ENCODE data around the gene TPK1.

Gene TPK1

DNA sequence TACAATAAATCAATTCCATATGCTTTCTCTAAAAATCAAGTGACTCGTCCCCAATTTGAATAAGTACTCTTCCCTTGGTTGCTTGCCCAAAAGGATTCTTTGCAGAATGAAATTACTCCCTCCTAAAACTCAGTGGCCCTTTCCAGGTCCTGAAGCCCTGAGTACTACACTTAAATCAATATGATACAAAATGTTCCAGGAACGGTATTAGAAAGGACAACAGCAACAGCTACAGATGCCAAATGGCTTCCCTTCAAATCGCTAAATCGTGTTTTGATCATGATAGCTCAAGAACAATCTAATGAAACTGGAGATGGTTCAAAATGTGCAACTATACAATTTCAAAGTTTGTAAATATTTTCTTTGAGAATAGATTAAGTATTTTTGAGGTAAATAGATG lies 59.4 kb downstream of the TPK1 start:
- no peak overlapping the region for H3K4me3 ChIP-seq (ENCODE audit: low read depth in 1 of 2, low read length in 2 of 2)
- H3K27me3 ChIP-seq (ENCODE audit: low read depth, low read length) = no peaks in the 10 kb centered on the region
- no peaks in the 10 kb centered on the region for H3K36me3 ChIP-seq (ENCODE audit: control insufficient read depth in 1 of 2, insufficient read depth in 2 of 2, low read length in 2 of 2)
- H3K9me3 ChIP-seq (ENCODE audit: control insufficient read depth in 1 of 2, low read length in 2 of 2) = no peaks in the 10 kb centered on the region
- no peak overlapping the region for H3K27ac ChIP-seq (ENCODE audit: low read length)
- H3K4me1 ChIP-seq (ENCODE audit: control insufficient read depth in 1 of 2, insufficient read depth in 2 of 2, low read length in 2 of 2) = no peaks in the 10 kb centered on the region

DNA sequence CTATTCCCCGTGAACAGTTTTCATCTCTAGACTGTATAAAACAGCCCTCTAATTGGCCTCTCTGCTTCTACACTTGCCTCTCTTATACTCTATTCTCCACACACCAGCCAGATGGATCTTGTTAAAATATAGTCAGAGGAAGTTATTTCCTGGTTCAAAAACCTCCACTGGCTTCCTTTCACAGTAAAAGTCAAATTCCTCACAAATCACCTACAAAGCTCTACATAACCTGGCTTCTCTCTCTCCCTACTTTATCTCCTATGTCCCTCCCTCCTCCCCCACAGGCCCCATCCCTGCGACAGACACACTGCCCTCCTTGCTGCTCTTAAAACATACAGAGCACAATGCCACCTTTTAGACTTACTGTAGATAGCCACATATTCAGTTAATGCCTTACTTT lies 60.1 kb downstream of the TPK1 start:
- no peaks in the 10 kb centered on the region for H3K9me3 ChIP-seq (ENCODE audit: control insufficient read depth in 1 of 2, low read length in 2 of 2)
- H3K4me1 ChIP-seq (ENCODE audit: control insufficient read depth in 1 of 2, insufficient read depth in 2 of 2, low read length in 2 of 2) = no peaks in the 10 kb centered on the region
- H3K36me3 ChIP-seq (ENCODE audit: control insufficient read depth in 1 of 2, insufficient read depth in 2 of 2, low read length in 2 of 2) = no peaks in the 10 kb centered on the region
- no peak overlapping the region for H3K27ac ChIP-seq (ENCODE audit: low read length)
- no peaks in the 10 kb centered on the region for H3K27me3 ChIP-seq (ENCODE audit: low read depth, low read length)
- no peak overlapping the region for H3K4me3 ChIP-seq (ENCODE audit: low read depth in 1 of 2, low read length in 2 of 2)

DNA sequence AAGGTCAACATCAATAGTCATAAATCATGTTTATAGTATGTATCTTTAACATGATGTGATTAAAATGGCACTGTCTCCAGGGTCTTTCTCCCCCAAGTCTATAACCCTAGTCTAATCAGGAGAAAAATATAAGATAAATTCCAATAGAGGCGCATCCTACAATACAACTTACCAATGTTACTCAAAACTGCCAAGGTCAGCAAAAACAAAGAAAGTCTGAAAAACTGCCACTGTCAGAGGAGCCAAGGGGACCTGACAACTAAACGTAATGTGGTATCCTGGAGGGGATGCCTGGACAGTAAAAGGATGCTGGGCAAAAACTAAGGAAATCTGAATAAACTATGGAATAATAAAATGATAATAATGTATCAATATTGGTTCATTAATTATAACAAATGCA lies 63.9 kb downstream of the TPK1 start:
- Histone ChIP-seq H3K36me3 (ENCODE audit: control insufficient read depth in 1 of 2, insufficient read depth in 2 of 2, low read length in 2 of 2) (no peaks in the 10 kb centered on the region), H3K4me1 (ENCODE audit: control insufficient read depth in 1 of 2, insufficient read depth in 2 of 2, low read length in 2 of 2) (no peaks in the 10 kb centered on the region), H3K4me3 (ENCODE audit: low read depth in 1 of 2, low read length in 2 of 2) (no peak overlapping the region), H3K27me3 (ENCODE audit: low read depth, low read length) (no peaks in the 10 kb centered on the region), H3K9me3 (ENCODE audit: control insufficient read depth in 1 of 2, low read length in 2 of 2) (no peaks in the 10 kb centered on the region), H3K27ac (ENCODE audit: low read length) (no peak overlapping the region)

DNA sequence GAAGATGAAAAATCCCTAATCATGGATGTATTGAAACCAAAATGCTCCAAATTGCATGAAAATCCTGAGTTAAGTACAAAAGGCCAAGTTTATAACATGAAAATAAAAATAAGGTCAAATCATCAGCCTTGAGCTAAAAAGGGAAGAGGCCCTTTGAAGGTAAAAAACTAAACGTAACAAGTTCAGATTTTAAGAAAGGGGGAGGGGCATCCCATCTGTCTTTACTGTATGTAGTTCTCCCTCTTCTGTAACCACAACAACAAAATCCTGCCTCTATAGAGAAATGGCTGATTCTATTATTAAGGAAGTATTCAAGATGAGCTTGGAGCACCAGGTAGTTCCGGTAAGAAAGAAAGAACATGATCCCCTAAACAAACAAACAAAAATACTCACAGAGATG lies 64.7 kb downstream of the TPK1 start:
- no peaks in the 10 kb centered on the region for H3K27me3 ChIP-seq (ENCODE audit: low read depth, low read length)

DNA sequence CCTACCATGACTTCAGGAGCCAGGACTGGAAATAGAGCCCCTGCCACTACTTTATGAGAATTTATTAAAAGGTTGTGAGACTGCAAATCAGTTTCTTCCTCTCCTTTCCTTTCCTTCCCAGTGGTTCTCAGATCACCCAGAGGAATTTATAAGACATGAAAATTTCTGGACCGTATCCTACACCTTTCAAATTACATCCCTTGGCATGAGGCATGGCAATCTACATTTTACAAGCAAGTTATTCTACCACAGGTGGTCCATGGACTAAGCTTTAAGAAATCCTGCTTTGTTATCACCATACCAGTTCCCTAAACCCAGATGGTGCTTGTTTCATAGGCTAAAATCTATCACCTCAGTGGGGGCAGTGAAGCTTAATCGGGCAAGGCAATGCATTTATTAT lies 66.5 kb downstream of the TPK1 start:
- no peaks in the 10 kb centered on the region for H3K4me1 ChIP-seq (ENCODE audit: control insufficient read depth in 1 of 2, insufficient read depth in 2 of 2, low read length in 2 of 2)
- H3K27ac ChIP-seq (ENCODE audit: low read length) = no peak overlapping the region
- H3K36me3 ChIP-seq (ENCODE audit: control insufficient read depth in 1 of 2, insufficient read depth in 2 of 2, low read length in 2 of 2) = no peaks in the 10 kb centered on the region
- H3K27me3 ChIP-seq (ENCODE audit: low read depth, low read length) = no peaks in the 10 kb centered on the region
- H3K4me3 ChIP-seq (ENCODE audit: low read depth in 1 of 2, low read length in 2 of 2) = no peak overlapping the region
- no peaks in the 10 kb centered on the region for H3K9me3 ChIP-seq (ENCODE audit: control insufficient read depth in 1 of 2, low read length in 2 of 2)

More for the DNA sequence above, 64.7 kb downstream of the TPK1 start:
- Histone ChIP-seq H3K4me3 (ENCODE audit: low read depth in 1 of 2, low read length in 2 of 2) (no peak overlapping the region), H3K4me1 (ENCODE audit: control insufficient read depth in 1 of 2, insufficient read depth in 2 of 2, low read length in 2 of 2) (no peaks in the 10 kb centered on the region), H3K27ac (ENCODE audit: low read length) (no peak overlapping the region), H3K9me3 (ENCODE audit: control insufficient read depth in 1 of 2, low read length in 2 of 2) (no peaks in the 10 kb centered on the region), H3K36me3 (ENCODE audit: control insufficient read depth in 1 of 2, insufficient read depth in 2 of 2, low read length in 2 of 2) (no peaks in the 10 kb centered on the region)

DNA sequence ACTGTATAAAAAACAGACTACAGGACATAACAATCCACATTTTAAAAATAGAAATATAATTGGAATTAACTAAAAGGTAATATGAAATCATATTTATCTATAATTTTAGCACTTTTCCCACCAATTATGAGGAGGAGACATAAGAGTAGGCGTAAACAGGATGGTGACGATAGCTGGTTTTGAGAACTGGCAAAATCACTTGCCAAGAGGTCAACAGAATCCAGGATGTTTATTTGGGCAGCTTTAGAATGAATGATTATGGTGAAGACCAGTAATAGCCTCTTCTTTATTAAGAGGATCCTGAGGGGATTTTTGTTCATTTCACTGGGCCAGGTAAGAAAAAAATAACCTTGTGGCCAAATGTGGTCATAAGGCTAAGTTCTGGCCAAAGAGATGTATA lies 67.2 kb downstream of the TPK1 start:
- Histone ChIP-seq H3K27me3 (ENCODE audit: low read depth, low read length) (no peaks in the 10 kb centered on the region), H3K9me3 (ENCODE audit: control insufficient read depth in 1 of 2, low read length in 2 of 2) (no peaks in the 10 kb centered on the region), H3K36me3 (ENCODE audit: control insufficient read depth in 1 of 2, insufficient read depth in 2 of 2, low read length in 2 of 2) (no peaks in the 10 kb centered on the region), H3K27ac (ENCODE audit: low read length) (no peak overlapping the region), H3K4me1 (ENCODE audit: control insufficient read depth in 1 of 2, insufficient read depth in 2 of 2, low read length in 2 of 2) (no peaks in the 10 kb centered on the region), H3K4me3 (ENCODE audit: low read depth in 1 of 2, low read length in 2 of 2) (no peak overlapping the region)

DNA sequence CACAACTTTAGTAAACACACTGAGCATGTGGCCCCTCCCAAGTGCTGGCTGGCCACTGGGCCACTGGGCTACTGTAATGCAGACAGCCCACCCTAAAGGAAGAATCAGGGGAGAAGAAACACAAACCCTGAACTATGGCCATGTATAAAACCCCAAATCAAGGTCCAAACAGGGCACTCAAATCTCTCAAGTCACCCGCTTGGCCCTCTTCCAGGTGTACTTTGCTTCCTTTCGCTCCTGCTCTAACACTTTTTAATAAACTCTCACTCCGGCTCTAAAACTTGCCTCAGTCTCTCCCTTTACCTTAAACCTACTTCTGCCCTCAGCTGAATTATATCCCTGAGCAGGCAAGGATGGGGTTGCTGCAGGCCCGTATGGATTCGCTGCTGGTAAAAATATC lies 72.6 kb downstream of the TPK1 start:
- H3K4me1 ChIP-seq (ENCODE audit: control insufficient read depth in 1 of 2, insufficient read depth in 2 of 2, low read length in 2 of 2) = no peaks in the 10 kb centered on the region
- H3K9me3 ChIP-seq (ENCODE audit: control insufficient read depth in 1 of 2, low read length in 2 of 2) = no peaks in the 10 kb centered on the region
- H3K27ac ChIP-seq (ENCODE audit: low read length) = no peak overlapping the region
- no peaks in the 10 kb centered on the region for H3K27me3 ChIP-seq (ENCODE audit: low read depth, low read length)
- no peak overlapping the region for H3K4me3 ChIP-seq (ENCODE audit: low read depth in 1 of 2, low read length in 2 of 2)
- no peaks in the 10 kb centered on the region for H3K36me3 ChIP-seq (ENCODE audit: control insufficient read depth in 1 of 2, insufficient read depth in 2 of 2, low read length in 2 of 2)

DNA sequence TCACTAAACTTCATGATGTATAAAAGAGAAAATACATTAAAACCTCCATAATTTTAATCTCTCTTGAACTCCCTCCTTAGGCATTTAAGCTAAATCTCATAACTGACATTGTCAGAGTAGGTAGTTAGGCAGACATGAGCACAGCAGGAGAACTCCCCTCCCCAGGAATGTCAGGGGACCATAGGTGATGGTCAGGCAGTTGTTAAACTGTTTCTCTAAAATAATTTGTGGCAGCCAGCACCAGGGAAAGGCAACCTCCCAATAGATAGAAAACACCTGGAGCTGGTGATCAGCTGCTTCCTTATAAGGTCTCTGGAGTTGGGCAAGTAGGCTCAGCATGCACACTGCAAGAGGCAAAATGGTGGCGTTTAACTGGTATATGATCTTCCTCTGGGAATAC lies 73.0 kb downstream of the TPK1 start:
- H3K4me1 ChIP-seq (ENCODE audit: control insufficient read depth in 1 of 2, insufficient read depth in 2 of 2, low read length in 2 of 2) = no peaks in the 10 kb centered on the region
- no peaks in the 10 kb centered on the region for H3K27me3 ChIP-seq (ENCODE audit: low read depth, low read length)

DNA sequence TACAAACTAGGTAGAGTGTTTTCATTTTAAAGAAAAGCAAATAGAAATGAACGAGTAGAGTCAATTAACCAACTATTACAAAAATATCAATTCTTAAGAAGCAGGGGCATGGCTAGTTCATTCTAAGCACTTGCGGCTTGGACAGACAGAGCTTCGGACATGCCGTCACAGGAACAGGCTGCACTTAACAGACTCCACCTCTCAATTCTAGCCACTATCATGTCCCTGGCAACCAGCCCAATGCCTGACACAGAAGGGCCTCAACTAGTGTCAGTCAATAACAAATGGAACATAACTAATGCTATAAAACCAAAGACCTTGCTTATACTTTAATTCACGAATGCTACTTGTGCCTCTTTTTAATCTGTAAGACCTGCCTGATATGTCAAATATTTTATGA lies 74.4 kb downstream of the TPK1 start:
- Histone ChIP-seq H3K27ac (ENCODE audit: low read length) (no peak overlapping the region), H3K36me3 (ENCODE audit: control insufficient read depth in 1 of 2, insufficient read depth in 2 of 2, low read length in 2 of 2) (no peaks in the 10 kb centered on the region), H3K27me3 (ENCODE audit: low read depth, low read length) (no peaks in the 10 kb centered on the region), H3K9me3 (ENCODE audit: control insufficient read depth in 1 of 2, low read length in 2 of 2) (no peaks in the 10 kb centered on the region), H3K4me1 (ENCODE audit: control insufficient read depth in 1 of 2, insufficient read depth in 2 of 2, low read length in 2 of 2) (no peaks in the 10 kb centered on the region), H3K4me3 (ENCODE audit: low read depth in 1 of 2, low read length in 2 of 2) (no peak overlapping the region)

More for the DNA sequence above, 73.0 kb downstream of the TPK1 start:
- Histone ChIP-seq H3K4me3 (ENCODE audit: low read depth in 1 of 2, low read length in 2 of 2) (no peak overlapping the region), H3K27ac (ENCODE audit: low read length) (no peak overlapping the region), H3K36me3 (ENCODE audit: control insufficient read depth in 1 of 2, insufficient read depth in 2 of 2, low read length in 2 of 2) (no peaks in the 10 kb centered on the region), H3K9me3 (ENCODE audit: control insufficient read depth in 1 of 2, low read length in 2 of 2) (no peaks in the 10 kb centered on the region)

DNA sequence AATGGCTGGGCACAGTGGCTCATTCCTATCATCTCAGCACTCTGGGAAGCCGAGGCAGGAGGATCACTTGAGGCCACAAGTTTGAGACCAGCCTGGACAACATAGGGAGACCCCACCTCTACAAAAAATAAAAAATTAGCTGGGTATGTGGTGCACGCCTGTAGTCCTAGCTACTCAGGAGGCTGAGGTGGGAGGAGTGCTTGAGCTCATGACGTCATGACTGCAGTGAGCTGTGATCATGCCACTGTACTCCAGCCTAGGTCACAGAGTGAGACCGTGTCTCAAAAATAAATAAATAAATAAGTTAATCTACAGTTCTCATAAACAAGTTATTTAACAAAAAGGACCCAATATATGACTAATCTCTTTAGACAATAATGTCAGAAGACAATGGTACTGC lies 76.2 kb downstream of the TPK1 start:
- H3K9me3 ChIP-seq (ENCODE audit: control insufficient read depth in 1 of 2, low read length in 2 of 2) = no peaks in the 10 kb centered on the region
- no peak overlapping the region for H3K27ac ChIP-seq (ENCODE audit: low read length)
- H3K4me3 ChIP-seq (ENCODE audit: low read depth in 1 of 2, low read length in 2 of 2) = no peak overlapping the region
- no peaks in the 10 kb centered on the region for H3K36me3 ChIP-seq (ENCODE audit: control insufficient read depth in 1 of 2, insufficient read depth in 2 of 2, low read length in 2 of 2)
- H3K4me1 ChIP-seq (ENCODE audit: control insufficient read depth in 1 of 2, insufficient read depth in 2 of 2, low read length in 2 of 2) = no peaks in the 10 kb centered on the region
- no peaks in the 10 kb centered on the region for H3K27me3 ChIP-seq (ENCODE audit: low read depth, low read length)

DNA sequence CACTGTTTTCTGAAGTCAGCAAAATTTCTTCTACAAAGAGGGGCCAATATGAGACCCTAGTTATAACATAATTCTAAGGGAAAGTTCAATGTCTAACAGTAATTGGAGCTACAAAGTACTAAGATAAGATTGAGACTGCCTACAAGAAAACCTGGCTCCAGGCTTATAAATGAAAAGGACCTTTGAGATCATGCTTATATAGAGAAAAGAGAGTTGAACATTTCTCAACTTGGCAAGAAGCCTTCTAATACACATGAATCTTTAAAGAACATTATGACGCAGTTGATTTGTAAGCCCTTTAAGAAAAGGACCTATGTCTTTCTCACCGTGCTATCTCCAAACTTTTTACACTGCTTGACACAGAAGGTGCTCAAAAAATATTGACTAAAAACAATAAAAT lies 87.9 kb downstream of the TPK1 start:
- H3K4me3 ChIP-seq (ENCODE audit: low read depth in 1 of 2, low read length in 2 of 2) = no peak overlapping the region
- H3K27me3 ChIP-seq (ENCODE audit: low read depth, low read length) = no peaks in the 10 kb centered on the region
- H3K9me3 ChIP-seq (ENCODE audit: control insufficient read depth in 1 of 2, low read length in 2 of 2) = peaks cover 0 to 2% of the 10 kb centered on the region in 2 donors

DNA sequence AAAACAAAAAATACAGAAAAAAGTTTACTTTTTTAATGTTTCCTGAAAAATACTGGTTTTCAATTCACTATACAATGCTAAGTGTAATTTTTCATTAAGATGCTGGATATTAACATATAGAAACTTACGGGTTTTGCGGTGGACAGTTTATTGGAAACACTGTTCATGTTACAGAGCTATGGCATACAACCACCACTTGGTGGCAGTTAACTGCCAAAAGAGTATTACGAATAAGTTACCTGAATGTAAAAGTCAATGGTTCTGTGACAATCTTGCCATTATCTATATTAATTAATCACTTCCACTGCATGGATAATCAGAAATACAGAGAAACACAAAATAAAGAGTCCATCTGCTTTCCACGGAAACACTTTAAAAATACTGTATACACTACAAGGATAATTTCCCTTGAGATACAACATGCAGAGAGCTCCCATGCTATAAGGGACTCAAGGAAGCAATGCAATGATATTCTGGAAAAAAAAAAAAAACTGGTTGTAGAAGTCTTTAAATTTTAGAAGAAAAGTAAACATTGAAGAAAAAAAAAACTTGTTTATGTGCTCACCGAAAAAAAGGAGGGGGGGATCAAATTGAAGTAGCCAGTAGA lies 97.0 kb downstream of the TPK1 start:
- H3K4me1 ChIP-seq (ENCODE audit: control insufficient read depth in 1 of 2, insufficient read depth in 2 of 2, low read length in 2 of 2) = peaks cover 0 to 4% of the 10 kb centered on the region in 2 donors
- no peaks in the 10 kb centered on the region for H3K27me3 ChIP-seq (ENCODE audit: low read depth, low read length)
- H3K4me3 ChIP-seq (ENCODE audit: low read depth in 1 of 2, low read length in 2 of 2) = no peak overlapping the region
- H3K36me3 ChIP-seq (ENCODE audit: control insufficient read depth in 1 of 2, insufficient read depth in 2 of 2, low read length in 2 of 2) = no peaks in the 10 kb centered on the region
- H3K27ac ChIP-seq (ENCODE audit: low read length) = no peak overlapping the region
- H3K9me3 ChIP-seq (ENCODE audit: control insufficient read depth in 1 of 2, low read length in 2 of 2) = no peaks in the 10 kb centered on the region

More for the DNA sequence above, 87.9 kb downstream of the TPK1 start:
- H3K4me1 ChIP-seq (ENCODE audit: control insufficient read depth in 1 of 2, insufficient read depth in 2 of 2, low read length in 2 of 2) = no peaks in the 10 kb centered on the region
- no peaks in the 10 kb centered on the region for H3K36me3 ChIP-seq (ENCODE audit: control insufficient read depth in 1 of 2, insufficient read depth in 2 of 2, low read length in 2 of 2)
- no peak overlapping the region for H3K27ac ChIP-seq (ENCODE audit: low read length)
